Neural crest cell (in vitro differentiated cells): ENCODE measurements around the gene CSGALNACT2. TPM values are rescaled to one million over a fixed set of nuclear protein-coding genes. Genes with fewer than 3 reads are reported as not detected.

Experiments used
- DNase-seq: peaks from one replicate; pipeline ENCODE4 v3.0.0; 2021; ENCODE audit warnings: low read depth, mixed read lengths, low spot score
- H3K27ac Mint-ChIP-seq: one replicate; pipeline ENCODE4 v1.8.0; 2021; ENCODE audit warnings: mild to moderate bottlenecking, mixed read lengths; ENCODE audit not compliant: unreplicated experiment
- H3K27me3 Mint-ChIP-seq: 2 replicates; pipeline ENCODE4 v1.8.0; 2021; ENCODE audit warnings: low read depth, mild to moderate bottlenecking, mixed read lengths
- H3K36me3 Mint-ChIP-seq: 2 replicates; pipeline ENCODE4 v1.8.0; 2021; ENCODE audit warnings: low read depth, mild to moderate bottlenecking, mixed read lengths
- H3K4me1 Mint-ChIP-seq: 2 replicates; pipeline ENCODE4 v1.8.0; 2021; ENCODE audit warnings: mixed read lengths
- H3K4me3 Mint-ChIP-seq: one replicate; pipeline ENCODE4 v1.8.0; 2021; ENCODE audit warnings: mild to moderate bottlenecking, mixed read lengths
- H3K9me3 Mint-ChIP-seq: 2 replicates; pipeline ENCODE4 v1.8.0; 2021; ENCODE audit warnings: mixed read lengths
- CTCF ChIP-seq: fragments of 200-600 bp; sonication (generic); conservative IDR thresholded peaks from 2 replicates; pipeline ENCODE4 v1.5.0; 2021; ENCODE audit warnings: antibody characterized with exemption, mild to moderate bottlenecking
- total RNA-seq: library from RNA; stranded (reverse); gene quantifications from 2 replicates; pipeline ENCODE4 v1.2.1, GENCODE V29; 2021

Gene CSGALNACT2
- total RNA-seq, 1 donor from 2014 or later, result 14.6 TPM

- H3K4me3 Mint-ChIP-seq, result no peak overlapping the region
- H3K36me3 Mint-ChIP-seq, result no peaks in the 10 kb centered on the region
- H3K27me3 Mint-ChIP-seq, result no peaks in the 10 kb centered on the region
- no peak overlapping the region for H3K27ac Mint-ChIP-seq
- no peaks in the 10 kb centered on the region for H3K9me3 Mint-ChIP-seq
- no peak for TF ChIP-seq CTCF
- H3K4me1 Mint-ChIP-seq, result no peaks in the 10 kb centered on the region
- DNase-seq, result no peak
Measured at GRCh38 chr10:43211030-43211429, 72.8 kb downstream of the CSGALNACT2 start.

GRCh38 chr10:43211431-43212042, 73.3 kb downstream of the CSGALNACT2 start:
- Mint-ChIP-seq H3K27me3 (no peaks in the 10 kb centered on the region), H3K9me3 (no peaks in the 10 kb centered on the region), H3K27ac (no peak overlapping the region), H3K4me3 (no peak overlapping the region), H3K4me1 (no peaks in the 10 kb centered on the region), H3K36me3 (no peaks in the 10 kb centered on the region)
- no peak for DNase-seq
- no peak for TF ChIP-seq CTCF

GRCh38 chr10:43212043-43212721, 73.9 kb downstream of the CSGALNACT2 start:
- TF ChIP-seq CTCF, result no peak
- Mint-ChIP-seq H3K27ac (no peak overlapping the region), H3K9me3 (no peaks in the 10 kb centered on the region), H3K4me1 (no peaks in the 10 kb centered on the region), H3K4me3 (no peak overlapping the region), H3K27me3 (no peaks in the 10 kb centered on the region), H3K36me3 (no peaks in the 10 kb centered on the region)
- DNase-seq, result no peak

GRCh38 chr10:43214071-43214955, 76.1 kb downstream of the CSGALNACT2 start:
- Mint-ChIP-seq H3K9me3 (no peaks in the 10 kb centered on the region), H3K4me1 (peaks cover 8% of the 10 kb centered on the region), H3K36me3 (no peaks in the 10 kb centered on the region), H3K4me3 (no peak overlapping the region), H3K27me3 (no peaks in the 10 kb centered on the region), H3K27ac (no peak overlapping the region)
- no peak for DNase-seq
- TF ChIP-seq CTCF, result no peak

GRCh38 chr10:43214956-43215561, 76.8 kb downstream of the CSGALNACT2 start:
- Mint-ChIP-seq H3K27me3 (no peaks in the 10 kb centered on the region), H3K36me3 (no peaks in the 10 kb centered on the region), H3K27ac (no peak overlapping the region), H3K4me1 (peaks cover 8% of the 10 kb centered on the region), H3K4me3 (no peak overlapping the region), H3K9me3 (no peaks in the 10 kb centered on the region)
- TF ChIP-seq CTCF, result no peak
- no peak for DNase-seq
